ENCODE data around the gene TOR1AIP2. TPM values are rescaled to one million over a fixed set of nuclear protein-coding genes. Genes with fewer than 3 reads are reported as not detected.

TOR1AIP2 gene
- total and polyA plus RNA-seq, 2 of the 13 experiments (the other 11 are each of a cell fraction or from before 2014, with no cell fraction given) = 35.2 to 65.8 TPM

DNA sequence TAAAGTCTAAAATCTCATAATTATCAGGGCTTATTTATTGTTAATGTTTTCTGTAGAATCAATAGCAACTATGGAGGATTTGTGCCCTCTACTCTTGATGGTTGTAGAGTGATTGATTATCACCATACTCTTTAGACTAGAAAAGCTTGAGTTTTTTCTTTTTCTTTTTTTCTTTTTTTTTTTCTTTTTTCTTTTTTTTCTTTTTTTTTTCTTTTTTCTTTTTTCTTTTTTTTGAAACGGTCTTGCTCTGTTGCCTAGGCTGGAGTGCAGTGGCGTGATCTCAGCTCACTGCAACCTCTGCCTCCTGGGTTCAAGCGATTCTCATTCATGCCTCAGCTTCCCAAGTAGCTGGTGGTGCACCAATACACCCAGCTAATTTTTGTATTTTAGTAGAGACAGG, 34.2 kb upstream of the TOR1AIP2 start:
- no peak overlapping the region for H3K4me3 ChIP-seq (replicated peaks in 1 of 3; ENCODE audit: insufficient read depth in 1 of 3, low read depth in 2 of 3, low read length in 3 of 3)
- intact Hi-C loops (cut with micrococcal nuclease; ENCODE audit: unreplicated experiment) = no loop called here
- CTCF ChIA-PET (ENCODE audit: low intra/inter-chr PET ratio, low total read pairs) = no interaction called here
- H3K36me3 ChIP-seq (replicated peaks in 1 of 2; ENCODE audit: control insufficient read depth in 1 of 2, insufficient read depth in 2 of 2, low read length in 2 of 2) = peaks cover 3 to 34% of the 10 kb centered on the region in 2 experiments
- DNase-seq (ENCODE audit: low spot score) = no peak
- H3K9ac ChIP-seq (ENCODE audit: insufficient read depth, low read depth, low read length) = no peak overlapping the region
- no peak overlapping the region for H2AFZ ChIP-seq (ENCODE audit: low read length)
- no peaks in the 10 kb centered on the region for H3K4me1 ChIP-seq (ENCODE audit: insufficient read depth, low read length)
- no peaks in the 10 kb centered on the region for H3K9me3 ChIP-seq (ENCODE audit: low read length)
- no peaks in the 10 kb centered on the region for H3K27me3 ChIP-seq (ENCODE audit: control insufficient read depth in 1 of 2, insufficient read depth in 2 of 2, low read length in 2 of 2)
- no peak for FAIRE-seq
- H3K4me2 ChIP-seq (ENCODE audit: low read depth, low read length) = no peak overlapping the region
- no peaks in the 10 kb centered on the region for H4K20me1 ChIP-seq (ENCODE audit: insufficient read depth, low read length)
- 98% methylated on average over 3 of the region's 3 CpGs for WGBS (ENCODE audit: low lambda C conversion rate)
- H3K27ac ChIP-seq (ENCODE audit: extremely low read length, insufficient read depth, low read length) = no peak overlapping the region
- no TSS peak for BruUV-seq (replicated peaks)
- ATAC-seq = no peak
- in situ Hi-C loops (cut with HindIII; ENCODE audit: extremely low pct_ligation_motif_present, low pct_unique_long_range_greater_than_20kb) = no loop called here
- H3K79me2 ChIP-seq (ENCODE audit: insufficient read depth, low read length) = no peaks in the 10 kb centered on the region
- POLR2A ChIA-PET = no interaction called here
- TF ChIP-seq, protein P1, sequence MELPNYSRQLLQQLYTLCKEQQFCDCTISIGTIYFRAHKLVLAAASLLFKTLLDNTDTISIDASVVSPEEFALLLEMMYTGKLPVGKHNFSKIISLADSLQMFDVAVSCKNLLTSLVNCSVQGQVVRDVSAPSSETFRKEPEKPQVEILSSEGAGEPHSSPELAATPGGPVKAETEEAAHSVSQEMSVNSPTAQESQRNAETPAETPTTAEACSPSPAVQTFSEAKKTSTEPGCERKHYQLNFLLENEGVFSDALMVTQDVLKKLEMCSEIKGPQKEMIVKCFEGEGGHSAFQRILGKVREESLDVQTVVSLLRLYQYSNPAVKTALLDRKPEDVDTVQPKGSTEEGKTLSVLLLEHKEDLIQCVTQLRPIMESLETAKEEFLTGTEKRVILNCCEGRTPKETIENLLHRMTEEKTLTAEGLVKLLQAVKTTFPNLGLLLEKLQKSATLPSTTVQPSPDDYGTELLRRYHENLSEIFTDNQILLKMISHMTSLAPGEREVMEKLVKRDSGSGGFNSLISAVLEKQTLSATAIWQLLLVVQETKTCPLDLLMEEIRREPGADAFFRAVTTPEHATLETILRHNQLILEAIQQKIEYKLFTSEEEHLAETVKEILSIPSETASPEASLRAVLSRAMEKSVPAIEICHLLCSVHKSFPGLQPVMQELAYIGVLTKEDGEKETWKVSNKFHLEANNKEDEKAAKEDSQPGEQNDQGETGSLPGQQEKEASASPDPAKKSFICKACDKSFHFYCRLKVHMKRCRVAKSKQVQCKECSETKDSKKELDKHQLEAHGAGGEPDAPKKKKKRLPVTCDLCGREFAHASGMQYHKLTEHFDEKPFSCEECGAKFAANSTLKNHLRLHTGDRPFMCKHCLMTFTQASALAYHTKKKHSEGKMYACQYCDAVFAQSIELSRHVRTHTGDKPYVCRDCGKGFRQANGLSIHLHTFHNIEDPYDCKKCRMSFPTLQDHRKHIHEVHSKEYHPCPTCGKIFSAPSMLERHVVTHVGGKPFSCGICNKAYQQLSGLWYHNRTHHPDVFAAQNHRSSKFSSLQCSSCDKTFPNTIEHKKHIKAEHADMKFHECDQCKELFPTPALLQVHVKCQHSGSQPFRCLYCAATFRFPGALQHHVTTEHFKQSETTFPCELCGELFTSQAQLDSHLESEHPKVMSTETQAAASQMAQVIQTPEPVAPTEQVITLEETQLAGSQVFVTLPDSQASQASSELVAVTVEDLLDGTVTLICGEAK (IDR thresholded peaks at IDR 0.05) = no peak
- TF ChIP-seq, protein P1 (CRISPR knock-in tag; IDR thresholded peaks at IDR 0.05) = no peak
- TF ChIP-seq, protein P2, sequence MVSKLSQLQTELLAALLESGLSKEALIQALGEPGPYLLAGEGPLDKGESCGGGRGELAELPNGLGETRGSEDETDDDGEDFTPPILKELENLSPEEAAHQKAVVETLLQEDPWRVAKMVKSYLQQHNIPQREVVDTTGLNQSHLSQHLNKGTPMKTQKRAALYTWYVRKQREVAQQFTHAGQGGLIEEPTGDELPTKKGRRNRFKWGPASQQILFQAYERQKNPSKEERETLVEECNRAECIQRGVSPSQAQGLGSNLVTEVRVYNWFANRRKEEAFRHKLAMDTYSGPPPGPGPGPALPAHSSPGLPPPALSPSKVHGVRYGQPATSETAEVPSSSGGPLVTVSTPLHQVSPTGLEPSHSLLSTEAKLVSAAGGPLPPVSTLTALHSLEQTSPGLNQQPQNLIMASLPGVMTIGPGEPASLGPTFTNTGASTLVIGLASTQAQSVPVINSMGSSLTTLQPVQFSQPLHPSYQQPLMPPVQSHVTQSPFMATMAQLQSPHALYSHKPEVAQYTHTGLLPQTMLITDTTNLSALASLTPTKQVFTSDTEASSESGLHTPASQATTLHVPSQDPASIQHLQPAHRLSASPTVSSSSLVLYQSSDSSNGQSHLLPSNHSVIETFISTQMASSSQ (IDR thresholded peaks at IDR 0.05; ENCODE audit: low read depth) = no peak
- TF ChIP-seq, protein P2 (CRISPR knock-in tag; IDR thresholded peaks at IDR 0.05; ENCODE audit: borderline replicate concordance) = no peak
- TF ChIP-seq BATF2 (CRISPR knock-in tag; IDR thresholded peaks at IDR 0.05) (no peak), ZNF205 (CRISPR knock-in tag; IDR thresholded peaks at IDR 0.05) (no peak), MLXIP (CRISPR knock-in tag; IDR thresholded peaks at IDR 0.05; ENCODE audit: borderline replicate concordance) (no peak)

All from HepG2 (cell line).